ENCODE measurements around the gene TTC7B. TPM values are rescaled to one million over a fixed set of nuclear protein-coding genes. Genes with fewer than 3 reads are reported as not detected.

Gene TTC7B
- total and polyA plus RNA-seq, 2 donors (not counting 1 experiment from before 2014, with no cell fraction given), result 0.36 to 3.2 TPM

DNA sequence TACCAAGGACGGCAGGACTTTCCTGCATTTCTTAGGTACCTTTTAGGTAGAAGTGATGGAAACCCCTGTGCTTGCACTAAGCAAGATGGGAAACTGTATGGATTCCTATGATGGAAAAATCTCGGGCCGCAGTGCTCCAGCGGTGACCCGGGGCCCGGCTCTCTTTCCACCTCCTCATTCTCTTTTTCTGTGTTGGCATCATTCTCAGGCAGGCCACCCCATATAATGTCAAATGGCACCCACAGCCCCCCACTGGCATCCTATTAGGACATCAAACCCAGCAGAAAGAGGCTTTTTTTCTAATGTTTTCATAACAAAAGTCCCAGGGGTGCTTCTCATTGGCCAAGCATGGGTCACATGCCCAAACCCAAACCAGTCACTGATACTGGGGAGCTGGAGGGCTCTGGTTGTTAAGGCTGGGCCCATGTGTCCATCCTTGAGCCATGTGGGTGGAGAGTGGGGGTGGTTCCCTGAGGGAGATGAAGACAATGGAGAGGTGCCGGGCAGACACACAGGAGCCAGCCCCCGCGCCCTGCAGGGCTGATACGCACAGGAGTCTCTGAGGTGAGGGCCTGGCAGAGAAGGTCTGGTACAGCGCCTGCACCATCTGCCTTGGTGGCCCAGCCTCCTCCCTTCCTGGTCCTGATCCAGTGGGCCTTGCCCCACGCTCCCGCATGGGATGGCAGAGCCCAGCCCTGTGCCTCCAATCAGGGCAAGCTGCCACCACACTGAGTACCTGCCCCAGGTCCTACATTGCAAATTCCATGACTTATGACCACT lies 277.3 kb downstream of the TTC7B start:
- no peaks in the 10 kb centered on the region for H3K9me3 ChIP-seq (ENCODE audit: control extremely low read depth in 1 of 3, control insufficient read depth in 2 of 3, insufficient read depth in 1 of 3, low read length in 2 of 3)
- no peaks in the 10 kb centered on the region for H3K36me3 ChIP-seq (replicated peaks in 1 of 2; ENCODE audit: control extremely low read depth in 1 of 2, control insufficient read depth in 1 of 2, extremely low read depth in 1 of 2, insufficient read depth in 2 of 2, low read length in 1 of 2)
- no peak overlapping the region for H3K9ac ChIP-seq (ENCODE audit: low read length)
- H2AFZ ChIP-seq (ENCODE audit: insufficient read depth, low read depth, low read length, poor library complexity, severe bottlenecking), result no peak overlapping the region
- no peaks in the 10 kb centered on the region for H3K27me3 Mint-ChIP-seq
- 96% methylated on average over 10 of the region's 13 CpGs for WGBS (ENCODE audit: insufficient coverage)
- POLR2A ChIA-PET, result no interaction called here
- H3K27ac Mint-ChIP-seq, result no peak overlapping the region
- H3K9me3 Mint-ChIP-seq (ENCODE audit: insufficient read depth), result no peaks in the 10 kb centered on the region
- CTCF ChIA-PET, result no interaction called here
- H3K27me3 ChIP-seq (replicated peaks in 1 of 4; ENCODE audit: control extremely low read depth in 1 of 4, control insufficient read depth in 3 of 4, insufficient read depth in 4 of 4, low read length in 3 of 4), result no peaks in the 10 kb centered on the region
- H4K20me1 ChIP-seq (ENCODE audit: control insufficient read depth, insufficient read depth, low read length, poor library complexity, severe bottlenecking), result no peaks in the 10 kb centered on the region
- no peaks in the 10 kb centered on the region for H3K4me1 ChIP-seq (ENCODE audit: control insufficient read depth in 2 of 2, insufficient read depth in 2 of 2, low read length in 2 of 2)
- H3K4me2 ChIP-seq (replicated peaks; ENCODE audit: low read depth, low read length, poor library complexity, severe bottlenecking), result no peak overlapping the region
- no peak for DNase-seq
- H3K4me3 ChIP-seq (ENCODE audit: control extremely low read depth in 1 of 5, extremely low read depth in 1 of 5, insufficient read depth in 1 of 5, low read depth in 2 of 5, low read length in 4 of 5), result no peak overlapping the region
- no peak overlapping the region for H3K27ac ChIP-seq (ENCODE audit: low read length in 2 of 2)
- ATAC-seq (ENCODE audit: low read depth), result no peak
- no peaks in the 10 kb centered on the region for H3K79me2 ChIP-seq (ENCODE audit: control insufficient read depth, insufficient read depth, low read length)
- TF ChIP-seq CTCF (IDR thresholded peaks at IDR 0.05) (no peak), EZH2 (IDR thresholded peaks at IDR 0.05; ENCODE audit: borderline replicate concordance, insufficient read depth, low read depth, low read length, poor library complexity, severe bottlenecking) (no peak)
- intact Hi-C loops (cut with micrococcal nuclease), result no loop called here
- no peaks in the 10 kb centered on the region for H3K4me1 Mint-ChIP-seq
- H3K4me3 Mint-ChIP-seq, result no peak overlapping the region

DNA sequence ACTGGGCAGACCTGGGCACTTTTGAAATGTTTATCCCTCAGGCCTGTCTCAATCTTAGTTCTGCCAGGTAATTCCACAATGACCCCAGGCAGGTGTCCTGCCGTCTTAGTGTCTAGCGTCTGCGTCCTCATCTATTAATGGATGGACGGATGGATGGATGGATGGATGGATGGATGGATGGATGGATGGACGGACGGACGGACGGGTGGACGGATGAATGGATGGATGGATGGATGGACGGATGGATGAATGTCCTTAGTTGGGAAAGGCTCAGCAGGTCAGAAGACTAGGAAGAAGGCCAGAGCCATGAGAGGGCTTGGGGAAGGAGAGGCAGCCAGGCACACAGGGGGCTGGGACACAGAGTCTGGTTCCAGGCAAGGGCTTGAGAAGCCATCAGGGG lies 278.1 kb downstream of the TTC7B start:
- ChIA-PET CTCF (no interaction called here), POLR2A (no interaction called here)
- H3K4me3 Mint-ChIP-seq, result no peak overlapping the region
- H3K27ac Mint-ChIP-seq, result no peak overlapping the region
- Histone ChIP-seq H3K4me2 (replicated peaks; ENCODE audit: low read depth, low read length, poor library complexity, severe bottlenecking) (no peak overlapping the region), H3K36me3 (replicated peaks in 1 of 2; ENCODE audit: control extremely low read depth in 1 of 2, control insufficient read depth in 1 of 2, extremely low read depth in 1 of 2, insufficient read depth in 2 of 2, low read length in 1 of 2) (no peaks in the 10 kb centered on the region), H3K79me2 (ENCODE audit: control insufficient read depth, insufficient read depth, low read length) (no peaks in the 10 kb centered on the region), H3K27me3 (replicated peaks in 1 of 4; ENCODE audit: control extremely low read depth in 1 of 4, control insufficient read depth in 3 of 4, insufficient read depth in 4 of 4, low read length in 3 of 4) (no peaks in the 10 kb centered on the region), H3K9me3 (ENCODE audit: control extremely low read depth in 1 of 3, control insufficient read depth in 2 of 3, insufficient read depth in 1 of 3, low read length in 2 of 3) (no peaks in the 10 kb centered on the region), H3K4me3 (ENCODE audit: control extremely low read depth in 1 of 5, extremely low read depth in 1 of 5, insufficient read depth in 1 of 5, low read depth in 2 of 5, low read length in 4 of 5) (no peak overlapping the region), H3K9ac (ENCODE audit: low read length) (no peak overlapping the region), H3K4me1 (ENCODE audit: control insufficient read depth in 2 of 2, insufficient read depth in 2 of 2, low read length in 2 of 2) (no peaks in the 10 kb centered on the region), H4K20me1 (ENCODE audit: control insufficient read depth, insufficient read depth, low read length, poor library complexity, severe bottlenecking) (no peaks in the 10 kb centered on the region), H2AFZ (ENCODE audit: insufficient read depth, low read depth, low read length, poor library complexity, severe bottlenecking) (no peak overlapping the region), H3K27ac (ENCODE audit: low read length in 2 of 2) (no peak overlapping the region)
- no peak for ATAC-seq (ENCODE audit: low read depth)
- H3K27me3 Mint-ChIP-seq, result no peaks in the 10 kb centered on the region
- DNase-seq, result no peak
- TF ChIP-seq CTCF (IDR thresholded peaks at IDR 0.05), result no peak
- intact Hi-C loops (cut with micrococcal nuclease), result no loop called here
- WGBS (ENCODE audit: insufficient coverage), result 95% methylated on average over 7 of the region's 10 CpGs
- H3K9me3 Mint-ChIP-seq (ENCODE audit: insufficient read depth), result no peaks in the 10 kb centered on the region
- no peaks in the 10 kb centered on the region for H3K4me1 Mint-ChIP-seq
